Liver (tissue), 9 donors: ENCODE results near the gene WNT2. TPM values are rescaled to one million over a fixed set of nuclear protein-coding genes. Genes with fewer than 3 reads are reported as not detected.

Source experiments
- DNase-seq: peaks from one replicate; pipeline ENCODE4 v3.0.0-alpha.2; 2017; ENCODE audit warnings: low spot score
- H3K27ac ChIP-seq, 2 donors: one replicate each; pipeline ENCODE4 v1.7.0; 2013; ENCODE audit warnings: inconsistent platforms in 2 of 2, low read length in 2 of 2, control low read depth in 1 of 2, low read depth in 1 of 2, mild to moderate bottlenecking in 1 of 2
- H3K27me3 ChIP-seq, 4 donors: one replicate each; pipeline versions ENCODE4 v1.6.1 to v1.7.0; 2013; ENCODE audit warnings: low read length in 3 of 4, inconsistent platforms in 1 of 4, mild to moderate bottlenecking in 1 of 4, moderate library complexity in 1 of 4; ENCODE audit not compliant: control insufficient read depth in 4 of 4, insufficient read depth in 4 of 4
- H3K36me3 ChIP-seq, 4 donors: one replicate each; pipeline versions ENCODE4 v1.6.1 to v1.7.0; 2013; ENCODE audit warnings: low read length in 3 of 4, mild to moderate bottlenecking in 3 of 4, low read depth in 1 of 4, moderate library complexity in 1 of 4; ENCODE audit not compliant: control insufficient read depth in 4 of 4, insufficient read depth in 3 of 4
- H3K4me1 ChIP-seq, 4 donors: one replicate each; pipeline versions ENCODE4 v1.6.1 to v1.7.0; 2013; ENCODE audit warnings: low read length in 3 of 4, mild to moderate bottlenecking in 3 of 4, moderate library complexity in 1 of 4; ENCODE audit not compliant: control insufficient read depth in 4 of 4, insufficient read depth in 4 of 4
- H3K4me3 ChIP-seq, 3 donors: one replicate each; pipeline versions ENCODE4 v1.6.1 to v1.7.0; 2013; ENCODE audit warnings: low read length in 3 of 3, control low read depth in 1 of 3, low read depth in 1 of 3, mild to moderate bottlenecking in 1 of 3
- H3K9ac ChIP-seq, 2 donors: one replicate each; pipeline ENCODE4 v1.7.0; 2013; ENCODE audit warnings: low read length in 2 of 2, mild to moderate bottlenecking in 2 of 2, moderate library complexity in 2 of 2, control low read depth in 1 of 2, low read depth in 1 of 2
- H3K9me3 ChIP-seq, 4 donors: one replicate each; pipeline versions ENCODE4 v1.6.1 to v1.7.0; 2013; ENCODE audit warnings: low read length in 3 of 4; ENCODE audit not compliant: control insufficient read depth in 4 of 4
- EGR1 ChIP-seq, 2 donors: IDR thresholded peaks; 2 replicates each; pipeline ENCODE4 v1.6.1; 2016 to 2018; ENCODE audit warnings: antibody characterized with exemption in 2 of 2, low read depth in 2 of 2
- FOXA1 ChIP-seq: IDR thresholded peaks from 2 replicates; pipeline ENCODE4 v1.6.1; 2016; ENCODE audit warnings: antibody characterized with exemption
- FOXA2 ChIP-seq: IDR thresholded peaks from 2 replicates; pipeline ENCODE4 v1.6.1; 2016; ENCODE audit warnings: antibody characterized with exemption
- GABPA ChIP-seq, 2 donors: IDR thresholded peaks in 1 of 2; conservative IDR thresholded peaks in 1 of 2; 2 replicates each; pipeline ENCODE4 v1.6.1; 2016; ENCODE audit warnings: antibody characterized with exemption in 2 of 2, mild to moderate bottlenecking in 1 of 2, moderate library complexity in 1 of 2
- HNF4A ChIP-seq, 2 donors: conservative IDR thresholded peaks; 2 replicates each; pipeline ENCODE4 v1.6.1; 2016; ENCODE audit warnings: antibody characterized with exemption in 2 of 2, mild to moderate bottlenecking in 2 of 2
- HNF4G ChIP-seq: IDR thresholded peaks from 2 replicates; pipeline ENCODE4 v1.6.1; 2016; ENCODE audit warnings: antibody characterized with exemption
- JUND ChIP-seq, 2 donors: IDR thresholded peaks; 2 replicates each; pipeline ENCODE4 v1.6.1; 2016; ENCODE audit warnings: antibody characterized with exemption in 2 of 2
- NR2F2 ChIP-seq: IDR thresholded peaks from 2 replicates; pipeline ENCODE4 v1.6.1; 2016; ENCODE audit warnings: antibody characterized with exemption
- RAD21 ChIP-seq, 2 donors: IDR thresholded peaks; 2 replicates each; pipeline ENCODE4 v1.6.1; 2016; ENCODE audit warnings: antibody characterized with exemption in 2 of 2, mild to moderate bottlenecking in 2 of 2
- RXRA ChIP-seq, 2 donors: IDR thresholded peaks; 2 replicates each; pipeline ENCODE4 v1.6.1; 2017 to 2018; ENCODE audit warnings: antibody characterized with exemption in 2 of 2, mild to moderate bottlenecking in 1 of 2
- SP1 ChIP-seq: IDR thresholded peaks from 2 replicates; pipeline ENCODE4 v1.6.1; 2018; ENCODE audit warnings: antibody characterized with exemption, mild to moderate bottlenecking
- TAF1 ChIP-seq: conservative IDR thresholded peaks from 2 replicates; pipeline ENCODE4 v1.6.1; 2016; ENCODE audit warnings: antibody characterized with exemption, mild to moderate bottlenecking
- YY1 ChIP-seq: IDR thresholded peaks from 2 replicates; pipeline ENCODE4 v1.6.1; 2016; ENCODE audit warnings: antibody characterized with exemption, mild to moderate bottlenecking
- WGBS: extraction: QIAGEN DNeasy Blood & Tissue Kit; methylation state at CpG from one replicate; pipeline ENCODE4 v1.1.7; 2013; 5-methylcytosine and 5-hydroxymethylcytosine counted together
- polyA plus RNA-seq, 2 donors: library from polyadenylated mRNA; stranded (reverse) in 1 of 2; unstranded in 1 of 2; fragments of 200-250 nt in 1 of 2; fragments of >200 nt in 1 of 2; fragmentation: Nextera tagmentation in 1 of 2; extraction: Ambion mirVana in 1 of 2; gene quantifications; one replicate each; pipeline versions ENCODE4 v1.2.1 to v1.2.3, GENCODE V29; 2013 to 2015
- total RNA-seq, 2 donors: library from RNA; depleted of rRNA; stranded (reverse); fragments of >200 nt; gene quantifications; one replicate each; pipeline ENCODE4 v1.2.3, GENCODE V29; 2014
- TF ChIP-seq, protein P1 (sequence below): IDR thresholded peaks from 2 replicates; pipeline ENCODE4 v1.6.1; 2016; ENCODE audit warnings: antibody characterized with exemption, mild to moderate bottlenecking
- TF ChIP-seq, protein P2 (sequence below): fragments of 150-350 bp; IDR thresholded peaks from 2 replicates; pipeline ENCODE4 v1.5.1; 2017; ENCODE audit warnings: improper control_type of control experiment, low read depth, low read length; ENCODE audit not compliant: missing input control
- TF ChIP-seq, protein P3 (sequence below): IDR thresholded peaks from 2 replicates; pipeline ENCODE4 v1.6.1; 2016; ENCODE audit warnings: antibody characterized with exemption
- TF ChIP-seq, protein P4 (sequence below): IDR thresholded peaks from 2 replicates; pipeline ENCODE4 v1.6.1; 2016; ENCODE audit warnings: antibody characterized with exemption
- TF ChIP-seq, protein P5 (sequence below): IDR thresholded peaks from 2 replicates; pipeline ENCODE4 v1.6.1; 2016; ENCODE audit warnings: antibody characterized with exemption
- donor health status: healthy.
- donor health status: healthy.
- donor health status: healthy.
- donor health status: healthy.
- donor health status: healthy.

The WNT2 gene
- total and polyA plus RNA-seq, 4 donors, result 1.1 to 2.0 (median 1.6) TPM

DNA sequence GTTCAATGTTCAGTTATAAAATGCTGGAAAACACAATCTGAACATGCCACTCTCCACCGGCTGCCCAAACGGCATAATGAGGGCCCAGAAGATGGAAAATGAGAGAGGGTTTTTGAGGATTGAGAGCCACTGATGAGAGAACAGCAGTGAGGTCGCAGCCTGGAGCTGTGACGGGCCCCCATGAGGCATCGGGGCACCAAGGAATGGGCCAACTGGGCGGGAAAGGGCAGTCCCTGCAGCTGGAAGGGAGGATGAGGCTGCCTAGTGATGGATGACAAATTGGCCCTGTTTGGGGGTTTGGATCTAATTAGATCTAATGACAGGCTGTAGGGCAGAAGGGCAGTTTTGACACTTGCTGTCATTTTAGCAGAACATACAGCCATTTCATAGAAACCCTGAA lies 39.1 kb downstream of the WNT2 start:
- Histone ChIP-seq H3K27ac (no peak overlapping the region), H3K36me3 (no peaks in the 10 kb centered on the region), H3K4me1 (no peaks in the 10 kb centered on the region), H3K9ac (no peak overlapping the region), H3K27me3 (no peaks in the 10 kb centered on the region), H3K4me3 (no peak overlapping the region), H3K9me3 (no peaks in the 10 kb centered on the region)
- 90% methylated on average over 6 of the region's 6 CpGs for WGBS
- TF ChIP-seq YY1, result no peak
- TF ChIP-seq FOXA2, result no peak
- no peak for TF ChIP-seq HNF4A (conservative IDR thresholded peaks at IDR 0.05)
- no peak for TF ChIP-seq RXRA (IDR thresholded peaks at IDR 0.05)
- TF ChIP-seq, protein P1, sequence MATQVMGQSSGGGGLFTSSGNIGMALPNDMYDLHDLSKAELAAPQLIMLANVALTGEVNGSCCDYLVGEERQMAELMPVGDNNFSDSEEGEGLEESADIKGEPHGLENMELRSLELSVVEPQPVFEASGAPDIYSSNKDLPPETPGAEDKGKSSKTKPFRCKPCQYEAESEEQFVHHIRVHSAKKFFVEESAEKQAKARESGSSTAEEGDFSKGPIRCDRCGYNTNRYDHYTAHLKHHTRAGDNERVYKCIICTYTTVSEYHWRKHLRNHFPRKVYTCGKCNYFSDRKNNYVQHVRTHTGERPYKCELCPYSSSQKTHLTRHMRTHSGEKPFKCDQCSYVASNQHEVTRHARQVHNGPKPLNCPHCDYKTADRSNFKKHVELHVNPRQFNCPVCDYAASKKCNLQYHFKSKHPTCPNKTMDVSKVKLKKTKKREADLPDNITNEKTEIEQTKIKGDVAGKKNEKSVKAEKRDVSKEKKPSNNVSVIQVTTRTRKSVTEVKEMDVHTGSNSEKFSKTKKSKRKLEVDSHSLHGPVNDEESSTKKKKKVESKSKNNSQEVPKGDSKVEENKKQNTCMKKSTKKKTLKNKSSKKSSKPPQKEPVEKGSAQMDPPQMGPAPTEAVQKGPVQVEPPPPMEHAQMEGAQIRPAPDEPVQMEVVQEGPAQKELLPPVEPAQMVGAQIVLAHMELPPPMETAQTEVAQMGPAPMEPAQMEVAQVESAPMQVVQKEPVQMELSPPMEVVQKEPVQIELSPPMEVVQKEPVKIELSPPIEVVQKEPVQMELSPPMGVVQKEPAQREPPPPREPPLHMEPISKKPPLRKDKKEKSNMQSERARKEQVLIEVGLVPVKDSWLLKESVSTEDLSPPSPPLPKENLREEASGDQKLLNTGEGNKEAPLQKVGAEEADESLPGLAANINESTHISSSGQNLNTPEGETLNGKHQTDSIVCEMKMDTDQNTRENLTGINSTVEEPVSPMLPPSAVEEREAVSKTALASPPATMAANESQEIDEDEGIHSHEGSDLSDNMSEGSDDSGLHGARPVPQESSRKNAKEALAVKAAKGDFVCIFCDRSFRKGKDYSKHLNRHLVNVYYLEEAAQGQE, result no peak
- no peak for TF ChIP-seq SP1
- TF ChIP-seq, protein P2, sequence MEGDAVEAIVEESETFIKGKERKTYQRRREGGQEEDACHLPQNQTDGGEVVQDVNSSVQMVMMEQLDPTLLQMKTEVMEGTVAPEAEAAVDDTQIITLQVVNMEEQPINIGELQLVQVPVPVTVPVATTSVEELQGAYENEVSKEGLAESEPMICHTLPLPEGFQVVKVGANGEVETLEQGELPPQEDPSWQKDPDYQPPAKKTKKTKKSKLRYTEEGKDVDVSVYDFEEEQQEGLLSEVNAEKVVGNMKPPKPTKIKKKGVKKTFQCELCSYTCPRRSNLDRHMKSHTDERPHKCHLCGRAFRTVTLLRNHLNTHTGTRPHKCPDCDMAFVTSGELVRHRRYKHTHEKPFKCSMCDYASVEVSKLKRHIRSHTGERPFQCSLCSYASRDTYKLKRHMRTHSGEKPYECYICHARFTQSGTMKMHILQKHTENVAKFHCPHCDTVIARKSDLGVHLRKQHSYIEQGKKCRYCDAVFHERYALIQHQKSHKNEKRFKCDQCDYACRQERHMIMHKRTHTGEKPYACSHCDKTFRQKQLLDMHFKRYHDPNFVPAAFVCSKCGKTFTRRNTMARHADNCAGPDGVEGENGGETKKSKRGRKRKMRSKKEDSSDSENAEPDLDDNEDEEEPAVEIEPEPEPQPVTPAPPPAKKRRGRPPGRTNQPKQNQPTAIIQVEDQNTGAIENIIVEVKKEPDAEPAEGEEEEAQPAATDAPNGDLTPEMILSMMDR, result no peak
- TF ChIP-seq NR2F2, result no peak
- TF ChIP-seq, protein P3, sequence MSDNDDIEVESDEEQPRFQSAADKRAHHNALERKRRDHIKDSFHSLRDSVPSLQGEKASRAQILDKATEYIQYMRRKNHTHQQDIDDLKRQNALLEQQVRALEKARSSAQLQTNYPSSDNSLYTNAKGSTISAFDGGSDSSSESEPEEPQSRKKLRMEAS, result no peak
- no peak for TF ChIP-seq JUND (IDR thresholded peaks at IDR 0.05)
- TF ChIP-seq FOXA1, result no peak
- no peak for TF ChIP-seq GABPA (IDR thresholded peaks at IDR 0.05 in 1 of 2, conservative IDR thresholded peaks at IDR 0.05 in 1 of 2)
- no peak for TF ChIP-seq EGR1 (IDR thresholded peaks at IDR 0.05; ENCODE audit: low read depth in 2 of 2)
- TF ChIP-seq TAF1, result no peak
- no peak for TF ChIP-seq HNF4G
- TF ChIP-seq, protein P4, sequence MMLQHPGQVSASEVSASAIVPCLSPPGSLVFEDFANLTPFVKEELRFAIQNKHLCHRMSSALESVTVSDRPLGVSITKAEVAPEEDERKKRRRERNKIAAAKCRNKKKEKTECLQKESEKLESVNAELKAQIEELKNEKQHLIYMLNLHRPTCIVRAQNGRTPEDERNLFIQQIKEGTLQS, result no peak
- TF ChIP-seq, protein P5, sequence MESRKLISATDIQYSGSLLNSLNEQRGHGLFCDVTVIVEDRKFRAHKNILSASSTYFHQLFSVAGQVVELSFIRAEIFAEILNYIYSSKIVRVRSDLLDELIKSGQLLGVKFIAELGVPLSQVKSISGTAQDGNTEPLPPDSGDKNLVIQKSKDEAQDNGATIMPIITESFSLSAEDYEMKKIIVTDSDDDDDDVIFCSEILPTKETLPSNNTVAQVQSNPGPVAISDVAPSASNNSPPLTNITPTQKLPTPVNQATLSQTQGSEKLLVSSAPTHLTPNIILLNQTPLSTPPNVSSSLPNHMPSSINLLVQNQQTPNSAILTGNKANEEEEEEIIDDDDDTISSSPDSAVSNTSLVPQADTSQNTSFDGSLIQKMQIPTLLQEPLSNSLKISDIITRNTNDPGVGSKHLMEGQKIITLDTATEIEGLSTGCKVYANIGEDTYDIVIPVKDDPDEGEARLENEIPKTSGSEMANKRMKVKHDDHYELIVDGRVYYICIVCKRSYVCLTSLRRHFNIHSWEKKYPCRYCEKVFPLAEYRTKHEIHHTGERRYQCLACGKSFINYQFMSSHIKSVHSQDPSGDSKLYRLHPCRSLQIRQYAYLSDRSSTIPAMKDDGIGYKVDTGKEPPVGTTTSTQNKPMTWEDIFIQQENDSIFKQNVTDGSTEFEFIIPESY, result no peak
- TF ChIP-seq RAD21 (IDR thresholded peaks at IDR 0.05), result no peak
- DNase-seq, result no peak
